Measurements from ENCODE around the gene CXCR3.
A peak's percentile ranks its signal among the peaks of the same experiment; 100 is the strongest.
"Not testable (repeated sequence)": the region's sequence is repeated elsewhere in the genome, so short reads cannot be mapped to it uniquely, and the experiment has no call there.

The CXCR3 gene

DNA sequence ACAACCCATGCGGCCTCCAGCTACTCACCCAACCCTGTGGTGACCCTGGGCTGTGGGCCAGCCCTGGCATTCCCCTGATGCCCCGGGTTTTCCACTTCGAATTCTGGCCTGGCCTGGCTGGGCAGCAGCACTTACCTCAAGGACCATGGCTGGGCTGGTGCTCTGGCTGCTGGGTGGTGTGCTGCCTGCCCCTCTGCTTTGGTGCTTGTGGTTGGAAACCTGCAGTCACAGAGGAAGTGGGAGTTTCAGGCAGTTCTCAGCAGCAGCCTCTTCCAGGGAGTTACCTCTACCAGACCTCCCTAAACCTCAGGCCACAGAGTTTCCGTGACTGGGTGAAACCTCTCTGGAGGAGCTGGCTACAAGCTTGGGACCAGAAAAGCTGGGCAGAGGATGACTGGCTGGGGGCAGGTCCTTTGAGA lies at the start of gene CXCR3:
Gene CXCR3, minus strand, starts transcription at position 209 of the 419 bp plus-strand sequence. Its CDS starts 62 bp downstream, at position 147.
- TF ChIP-seq, protein P1, sequence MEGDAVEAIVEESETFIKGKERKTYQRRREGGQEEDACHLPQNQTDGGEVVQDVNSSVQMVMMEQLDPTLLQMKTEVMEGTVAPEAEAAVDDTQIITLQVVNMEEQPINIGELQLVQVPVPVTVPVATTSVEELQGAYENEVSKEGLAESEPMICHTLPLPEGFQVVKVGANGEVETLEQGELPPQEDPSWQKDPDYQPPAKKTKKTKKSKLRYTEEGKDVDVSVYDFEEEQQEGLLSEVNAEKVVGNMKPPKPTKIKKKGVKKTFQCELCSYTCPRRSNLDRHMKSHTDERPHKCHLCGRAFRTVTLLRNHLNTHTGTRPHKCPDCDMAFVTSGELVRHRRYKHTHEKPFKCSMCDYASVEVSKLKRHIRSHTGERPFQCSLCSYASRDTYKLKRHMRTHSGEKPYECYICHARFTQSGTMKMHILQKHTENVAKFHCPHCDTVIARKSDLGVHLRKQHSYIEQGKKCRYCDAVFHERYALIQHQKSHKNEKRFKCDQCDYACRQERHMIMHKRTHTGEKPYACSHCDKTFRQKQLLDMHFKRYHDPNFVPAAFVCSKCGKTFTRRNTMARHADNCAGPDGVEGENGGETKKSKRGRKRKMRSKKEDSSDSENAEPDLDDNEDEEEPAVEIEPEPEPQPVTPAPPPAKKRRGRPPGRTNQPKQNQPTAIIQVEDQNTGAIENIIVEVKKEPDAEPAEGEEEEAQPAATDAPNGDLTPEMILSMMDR (IDR thresholded peaks at IDR 0.05; ENCODE audit: insufficient read depth, missing control alignments), result no peak
- FAIRE-seq, result no peak
- DNase-seq (ENCODE audit: insufficient read length, low spot score), result no peak

DNA sequence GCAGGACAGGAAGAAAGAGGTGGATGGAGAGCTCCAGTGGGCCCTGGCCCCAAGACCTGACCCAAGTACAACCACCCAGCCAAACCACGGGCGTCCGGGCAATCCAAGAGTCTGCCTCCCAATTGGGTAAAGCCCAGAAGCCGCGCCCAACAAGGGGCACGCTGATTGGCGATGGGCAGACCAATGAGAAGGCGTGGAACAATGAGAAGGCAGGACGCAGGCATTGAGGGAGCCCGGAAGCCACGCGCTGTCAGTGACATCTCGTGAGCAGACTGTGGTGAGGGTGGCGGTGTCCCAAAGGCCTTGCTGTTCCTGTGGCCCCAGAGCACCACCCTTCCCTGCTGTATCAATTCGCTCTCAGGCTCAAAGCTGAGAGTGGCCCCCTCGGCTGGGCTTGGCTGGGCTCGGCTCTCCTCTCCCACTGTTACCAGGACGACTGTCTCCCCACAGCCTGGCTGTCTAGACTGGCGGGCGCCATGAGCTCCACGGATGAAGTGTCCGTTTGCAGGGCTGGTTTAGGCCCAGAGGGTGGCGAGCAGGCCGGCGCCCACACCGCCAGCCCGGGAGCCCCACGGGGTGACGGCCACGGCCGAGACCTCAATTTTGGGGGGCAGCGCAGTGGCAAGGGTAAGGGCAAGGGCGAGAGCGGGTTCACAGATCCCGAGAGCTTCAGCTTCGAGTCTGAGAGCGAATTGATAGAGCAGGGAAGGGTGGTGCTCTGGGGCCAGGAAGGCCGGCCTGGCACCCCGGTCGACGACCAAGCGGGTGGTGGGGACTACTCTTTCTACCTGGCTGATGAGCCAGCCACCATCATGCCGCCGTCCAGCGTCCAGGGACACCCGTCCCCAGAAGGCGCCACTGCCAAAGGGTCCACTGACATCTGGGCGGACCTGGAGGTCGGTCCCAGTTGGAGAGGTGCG lies 49.3 kb upstream of the CXCR3 start, which contains the start of gene LOC101059915:
Gene LOC101059915, plus strand, starts transcription at position 219 of the 920 bp plus-strand sequence.
- FAIRE-seq (no peak), DNase-seq (ENCODE audit: insufficient read length, low spot score) (no peak)
- TF ChIP-seq, protein P1 (IDR thresholded peaks at IDR 0.05; ENCODE audit: insufficient read depth, missing control alignments), result no peak

DNA sequence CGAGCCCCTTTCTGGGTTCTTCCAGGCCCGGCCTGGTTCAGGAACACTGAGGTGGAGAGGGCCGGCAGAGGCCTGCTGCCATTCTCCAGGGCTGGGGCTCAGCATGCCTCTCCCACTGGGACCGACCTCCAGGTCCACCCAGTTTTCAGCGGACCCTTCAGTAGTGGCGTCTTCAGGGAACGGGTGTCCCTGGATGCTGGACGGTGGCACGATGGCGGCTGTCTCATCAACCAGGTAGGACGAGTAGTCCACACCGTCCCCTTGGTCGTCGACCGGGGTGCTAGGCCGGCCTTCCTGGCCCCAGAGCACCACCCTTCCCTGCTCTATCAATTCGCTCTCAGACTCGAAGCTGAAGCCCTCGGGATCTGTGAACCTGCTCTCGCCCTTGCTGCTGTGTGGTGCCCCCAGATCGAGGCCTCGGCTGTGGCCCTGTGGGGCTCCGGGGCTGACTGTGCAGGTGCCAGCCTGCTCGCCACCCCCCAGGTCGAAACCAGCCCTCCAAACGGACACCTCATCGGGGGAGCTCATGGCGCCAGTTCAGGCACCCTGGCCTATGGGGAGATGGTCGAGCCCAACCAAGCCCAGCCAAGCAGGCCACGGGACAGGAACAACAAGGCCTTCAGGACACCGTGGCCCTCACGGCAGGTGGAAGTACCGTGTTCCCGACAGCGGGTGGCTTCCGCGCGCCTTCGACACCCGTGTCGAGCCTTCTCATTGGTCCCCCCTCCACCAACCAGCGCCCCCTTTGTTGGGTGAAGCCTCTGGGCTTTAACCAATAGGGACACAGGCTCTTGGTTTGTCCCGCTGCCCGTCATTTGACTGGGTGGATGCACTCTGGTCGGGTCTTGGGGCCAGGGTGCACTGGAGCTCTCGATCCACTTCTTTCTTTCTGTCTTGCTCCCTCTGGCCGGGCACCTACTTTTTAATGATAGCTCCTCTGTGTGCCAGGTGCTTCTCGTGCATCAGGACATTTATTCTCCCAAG lies 48.2 kb upstream of the CXCR3 start:
- TF ChIP-seq, protein P1 (IDR thresholded peaks at IDR 0.05; ENCODE audit: insufficient read depth, missing control alignments), result no peak
- DNase-seq (ENCODE audit: insufficient read length, low spot score) (no peak), FAIRE-seq (no peak)

DNA sequence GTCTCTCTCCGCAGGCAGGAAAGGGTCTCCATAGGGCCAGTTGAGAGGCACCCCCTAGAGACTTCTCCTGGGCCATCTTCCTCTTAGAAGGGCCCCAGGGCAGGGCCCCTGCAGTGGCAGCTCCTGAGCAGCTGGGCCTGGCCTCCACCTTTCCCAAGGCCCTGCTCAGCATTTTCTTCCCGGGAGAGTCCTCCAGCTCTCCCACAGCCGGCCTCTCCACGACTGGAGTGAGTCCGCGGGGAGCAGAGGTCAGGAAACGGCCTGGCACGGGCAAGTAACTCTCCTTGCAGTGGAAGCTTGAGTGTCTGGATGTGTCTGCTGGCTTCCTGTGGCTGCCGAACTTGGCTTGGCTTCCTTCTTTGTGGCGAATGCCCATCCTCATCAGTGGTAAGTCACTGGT lies 47.4 kb upstream of the CXCR3 start:
- FAIRE-seq, result no peak
- DNase-seq (ENCODE audit: insufficient read length, low spot score), result no peak
- TF ChIP-seq, protein P1 (IDR thresholded peaks at IDR 0.05; ENCODE audit: insufficient read depth, missing control alignments), result no peak

DNA sequence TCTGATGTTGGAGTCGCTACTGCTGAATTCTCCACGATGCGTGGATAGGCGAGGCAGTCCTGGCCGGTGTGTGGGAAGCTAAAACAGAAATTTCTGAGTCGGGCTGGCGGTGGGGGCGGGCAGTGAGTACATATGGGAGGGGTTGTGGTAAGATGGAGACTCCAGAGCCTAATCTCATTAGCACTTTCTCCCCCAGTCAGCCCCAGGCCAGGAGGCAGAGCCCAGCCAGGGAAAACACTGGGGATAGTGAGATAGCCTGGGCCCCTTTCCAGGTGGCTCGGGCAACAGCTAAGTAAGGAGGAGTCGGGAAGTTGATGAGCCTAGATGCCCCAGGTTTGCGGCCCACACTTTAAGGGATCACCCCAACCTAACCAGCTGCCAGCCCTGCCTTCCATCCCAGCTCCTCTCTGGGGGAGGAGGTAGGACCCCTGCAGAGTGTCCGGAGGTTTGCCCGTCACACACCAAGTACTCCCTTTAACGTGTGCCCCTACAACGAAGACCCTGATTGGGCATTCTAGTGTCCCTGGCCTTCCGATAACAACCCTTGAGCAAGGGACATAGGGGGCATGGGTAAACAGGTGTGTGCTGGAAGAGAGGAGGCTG lies 46.7 kb upstream of the CXCR3 start:
- no peak for FAIRE-seq
- TF ChIP-seq, protein P1 (IDR thresholded peaks at IDR 0.05; ENCODE audit: insufficient read depth, missing control alignments), result no peak
- no peak for DNase-seq (ENCODE audit: insufficient read length, low spot score)

DNA sequence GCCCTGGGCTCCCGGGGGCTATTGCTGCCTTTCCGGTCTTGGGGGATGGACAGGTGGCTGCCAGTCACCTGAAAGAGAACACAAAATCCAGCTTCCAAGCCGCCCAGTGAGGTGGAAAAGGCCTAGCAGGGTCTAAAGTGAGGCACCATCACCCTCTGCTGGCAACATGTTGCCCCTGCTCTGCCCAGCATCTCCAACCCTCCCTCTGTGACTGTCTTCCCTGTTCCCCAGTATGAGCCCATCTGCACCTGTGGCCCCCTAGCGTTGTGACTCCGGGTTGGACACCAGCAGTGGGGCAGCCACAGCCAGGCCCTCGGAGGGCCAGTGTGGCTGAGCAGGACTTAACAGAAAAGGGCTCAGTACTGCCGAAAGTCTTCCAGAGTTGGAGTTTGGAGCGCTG lies 45.9 kb upstream of the CXCR3 start:
- not testable (repeated sequence) for DNase-seq (ENCODE audit: insufficient read length, low spot score); FAIRE-seq
- TF ChIP-seq, protein P1 (IDR thresholded peaks at IDR 0.05; ENCODE audit: insufficient read depth, missing control alignments), result peak; percentile 28

DNA sequence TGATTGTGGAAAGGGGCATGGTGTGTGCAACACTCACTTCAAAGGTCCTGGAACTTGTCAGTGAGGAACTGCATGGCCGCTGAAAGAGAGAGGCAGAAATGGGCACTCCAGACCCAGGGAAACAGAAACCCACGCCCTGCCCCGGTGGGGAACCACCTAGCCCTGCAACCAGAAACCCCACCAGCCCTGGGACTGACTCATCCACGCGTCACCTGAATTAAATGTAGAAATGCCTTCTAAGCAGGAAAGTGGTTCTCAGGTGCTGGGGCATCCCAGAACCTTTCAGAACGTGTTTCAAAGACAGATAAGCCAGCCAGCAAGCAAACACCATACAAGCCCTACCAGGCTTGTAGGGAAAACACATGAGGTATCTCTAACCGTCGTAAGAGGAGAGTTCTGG lies 44.9 kb upstream of the CXCR3 start:
- not testable (repeated sequence) for FAIRE-seq

DNA sequence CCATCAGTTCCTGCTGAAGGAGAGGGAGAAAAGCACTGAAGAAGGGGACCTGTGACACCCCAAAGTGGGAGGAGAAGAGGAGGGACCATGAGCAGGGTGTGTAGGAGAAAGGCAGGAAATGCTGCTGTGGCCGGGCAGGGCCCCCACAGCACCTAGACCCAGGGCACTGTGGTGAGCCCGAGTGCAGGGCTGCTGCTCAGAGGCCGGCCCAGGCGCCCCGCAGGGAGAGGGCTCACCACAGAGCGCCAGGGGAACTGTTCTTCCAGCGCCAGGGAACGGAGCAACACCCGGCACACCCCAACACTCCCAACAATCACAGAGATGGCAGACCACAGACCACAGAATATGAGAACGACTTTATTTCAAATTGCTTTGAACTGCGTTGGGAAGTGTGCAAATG lies 44.3 kb upstream of the CXCR3 start:
- not testable (repeated sequence) for DNase-seq (ENCODE audit: insufficient read length, low spot score); FAIRE-seq

More for the DNA sequence above, 44.9 kb upstream of the CXCR3 start:
- not testable (repeated sequence) for DNase-seq (ENCODE audit: insufficient read length, low spot score)

Data from D721Med (cell line).